Measurements from ENCODE around the gene ARRDC4.

DNA sequence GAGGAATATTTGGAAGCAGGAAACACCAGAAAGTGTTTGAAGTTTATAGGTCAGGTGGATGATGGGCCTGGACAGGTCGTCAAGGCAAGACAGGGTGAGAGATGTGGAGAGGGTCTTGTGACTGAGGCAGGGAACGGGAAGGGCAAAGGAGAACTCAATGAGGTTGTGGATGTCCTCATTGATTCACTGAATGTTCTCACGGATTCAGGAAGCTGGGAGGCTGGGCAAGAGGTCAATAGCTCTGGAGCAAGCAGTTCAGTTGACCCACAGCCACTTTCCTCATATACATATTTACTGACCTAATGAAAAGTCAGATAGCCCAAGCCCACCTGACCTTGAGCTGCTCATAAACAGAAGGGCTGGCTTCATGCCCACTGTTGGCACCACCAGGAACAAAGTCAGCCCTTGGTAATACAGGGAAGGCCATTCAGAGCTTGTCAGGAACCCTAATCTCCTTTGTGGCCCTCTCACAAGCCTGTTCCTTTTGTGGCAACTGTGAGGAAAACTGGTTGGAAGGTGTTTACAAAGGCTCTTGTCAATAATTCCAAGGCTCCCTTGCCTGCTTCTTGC, 31.6 kb downstream of the ARRDC4 start:
- TF ChIP-seq CTCF (conservative IDR thresholded peaks at IDR 0.05; ENCODE audit: low read depth, low read length) (no peak), EZH2 (IDR thresholded peaks at IDR 0.05; ENCODE audit: low read length, unreplicated experiment) (no peak), EZH2phosphoT487 (IDR thresholded peaks at IDR 0.05; ENCODE audit: borderline replicate concordance, low read length) (no peak)
